H9 (cell line): ENCODE results near the gene CEP63. TPM values are rescaled to one million over a fixed set of nuclear protein-coding genes. Genes with fewer than 3 reads are reported as not detected.

Experiments
- DNase-seq: peaks from one replicate; pipeline ENCODE4 v3.0.0-alpha.2; 2017
- H2AFZ ChIP-seq: one replicate; pipeline ENCODE4 v1.6.1; 2013; ENCODE audit warnings: mild to moderate bottlenecking, low read length, control low read depth, moderate library complexity
- H2AK5ac ChIP-seq: 2 replicates; pipeline ENCODE4 v1.6.1; 2013; ENCODE audit warnings: low read length, control low read depth, mixed read lengths; ENCODE audit not compliant: insufficient read length
- H2BK120ac ChIP-seq: one replicate; pipeline ENCODE4 v1.6.1; 2013; ENCODE audit warnings: low read depth, mild to moderate bottlenecking, low read length, control low read depth, inconsistent platforms; ENCODE audit not compliant: poor library complexity, severe bottlenecking
- H2BK12ac ChIP-seq: 2 replicates; pipeline ENCODE4 v1.6.1; 2013; ENCODE audit warnings: low read length, control low read depth, mixed read lengths, low read depth; ENCODE audit not compliant: insufficient read length
- H2BK15ac ChIP-seq: 2 replicates; pipeline ENCODE4 v1.6.1; 2013; ENCODE audit warnings: low read depth, low read length, control low read depth
- H2BK20ac ChIP-seq: one replicate; pipeline ENCODE4 v1.6.1; 2013; ENCODE audit warnings: low read depth, mild to moderate bottlenecking, low read length, control low read depth, inconsistent platforms; ENCODE audit not compliant: poor library complexity, severe bottlenecking
- H2BK5ac ChIP-seq: 2 replicates; pipeline ENCODE4 v1.6.1; 2013; ENCODE audit warnings: low read length, control low read depth, mixed read lengths; ENCODE audit not compliant: insufficient read length
- H3K14ac ChIP-seq: 2 replicates; pipeline ENCODE4 v1.6.1; 2013; ENCODE audit warnings: low read length, control low read depth; ENCODE audit not compliant: insufficient read depth
- H3K18ac ChIP-seq: 2 replicates; pipeline ENCODE4 v1.6.1; 2013; ENCODE audit warnings: low read depth, mild to moderate bottlenecking, mixed read lengths, low read length, control low read depth; ENCODE audit not compliant: insufficient read length
- H3K23ac ChIP-seq: 2 replicates; pipeline ENCODE4 v1.6.1; 2013; ENCODE audit warnings: low read length, control low read depth, mixed read lengths, low read depth; ENCODE audit not compliant: insufficient read length
- H3K23me2 ChIP-seq: 2 replicates; pipeline ENCODE4 v1.6.1; 2013; ENCODE audit warnings: low read depth, mild to moderate bottlenecking, mixed read lengths, low read length, control low read depth; ENCODE audit not compliant: insufficient read length, poor library complexity, severe bottlenecking
- H3K27ac ChIP-seq: 2 replicates; pipeline ENCODE4 v1.5.1; 2013; ENCODE audit warnings: low read length, control low read depth, mixed read lengths, low read depth; ENCODE audit not compliant: insufficient read length
- H3K27me3 ChIP-seq: 2 replicates; pipeline ENCODE4 v1.6.1; 2013; ENCODE audit warnings: low read length, control low read depth, inconsistent platforms; ENCODE audit not compliant: insufficient read depth
- H3K4ac ChIP-seq: 2 replicates; pipeline ENCODE4 v1.6.1; 2013; ENCODE audit warnings: low read depth, mild to moderate bottlenecking, control low read depth, inconsistent platforms, low read length, moderate library complexity
- H3K4me1 ChIP-seq: 2 replicates; pipeline ENCODE4 v1.6.1; 2013; ENCODE audit warnings: low read length, control low read depth, inconsistent platforms; ENCODE audit not compliant: insufficient read depth
- H3K4me2 ChIP-seq: 2 replicates; pipeline ENCODE4 v1.6.1; 2013; ENCODE audit warnings: low read length, control low read depth, mixed read lengths; ENCODE audit not compliant: insufficient read length, insufficient read depth
- H3K56ac ChIP-seq: 2 replicates; pipeline ENCODE4 v1.6.1; 2013; ENCODE audit warnings: low read depth, mild to moderate bottlenecking, mixed read lengths, low read length, control low read depth; ENCODE audit not compliant: insufficient read length
- H3K79me1 ChIP-seq: 2 replicates; pipeline ENCODE4 v1.6.1; 2013; ENCODE audit warnings: low read depth, mild to moderate bottlenecking, moderate library complexity, low read length, control low read depth, inconsistent platforms; ENCODE audit not compliant: insufficient read depth, poor library complexity, severe bottlenecking
- H3K79me2 ChIP-seq: 2 replicates; pipeline ENCODE4 v1.6.1; 2013; ENCODE audit warnings: low read length, control low read depth, inconsistent platforms; ENCODE audit not compliant: insufficient read depth
- H3K9ac ChIP-seq: 2 replicates; pipeline ENCODE4 v1.6.1; 2013; ENCODE audit warnings: low read length, control low read depth, mixed read lengths; ENCODE audit not compliant: insufficient read length; ENCODE audit errors: extremely low read depth
- H3K9me3 ChIP-seq: one replicate; pipeline ENCODE4 v1.6.1; 2013; ENCODE audit warnings: low read depth, low read length, inconsistent platforms; ENCODE audit not compliant: control insufficient read depth
- H3T11ph ChIP-seq: one replicate; pipeline ENCODE4 v1.6.1; 2013; ENCODE audit warnings: mild to moderate bottlenecking, low read length, control low read depth, inconsistent platforms
- H4K20me1 ChIP-seq: one replicate; pipeline ENCODE4 v1.6.1; 2013; ENCODE audit not compliant: control insufficient read depth, insufficient read length, insufficient read depth
- H4K5ac ChIP-seq: 2 replicates; pipeline ENCODE4 v1.6.1; 2013; ENCODE audit warnings: low read depth, mild to moderate bottlenecking, mixed read lengths, low read length, control low read depth; ENCODE audit not compliant: insufficient read length
- H4K8ac ChIP-seq: replicated peaks from 2 replicates; pipeline ENCODE4 v1.6.1; 2013; ENCODE audit warnings: low read length, control low read depth, mixed read lengths, low read depth; ENCODE audit not compliant: insufficient read length
- H4K91ac ChIP-seq: 2 replicates; pipeline ENCODE4 v1.6.1; 2013; ENCODE audit warnings: low read depth, mild to moderate bottlenecking, moderate library complexity, mixed read lengths, low read length, control low read depth; ENCODE audit not compliant: insufficient read length
- H3K27ac Mint-ChIP-seq, 3 experiments: 2 replicates in 2 of 3; 3 replicates in 1 of 3; pipeline ENCODE4 v1.8.0; 2020 to 2021; ENCODE audit warnings: mixed read lengths in 3 of 3, mild to moderate bottlenecking in 1 of 3, moderate library complexity in 1 of 3
- H3K27me3 Mint-ChIP-seq: 2 replicates; pipeline ENCODE4 v1.8.0; 2021; ENCODE audit warnings: low read depth, mild to moderate bottlenecking, moderate library complexity, mixed read lengths
- H3K36me3 Mint-ChIP-seq, 3 experiments: 2 replicates in 2 of 3; 3 replicates in 1 of 3; pipeline ENCODE4 v1.8.0; 2020 to 2021; ENCODE audit warnings: low read depth in 3 of 3, mixed read lengths in 3 of 3; ENCODE audit not compliant: insufficient read depth in 1 of 3
- H3K4me1 Mint-ChIP-seq, 2 experiments: 2 replicates each; pipeline ENCODE4 v1.8.0; 2020; ENCODE audit warnings: mixed read lengths in 2 of 2
- H3K4me3 Mint-ChIP-seq, 2 experiments: 2 replicates in 1 of 2; 3 replicates in 1 of 2; pipeline ENCODE4 v1.8.0; 2020 to 2021; ENCODE audit warnings: mild to moderate bottlenecking in 2 of 2, mixed read lengths in 2 of 2, moderate library complexity in 1 of 2
- H3K9me3 Mint-ChIP-seq, 2 experiments: 2 replicates in 1 of 2; 3 replicates in 1 of 2; pipeline ENCODE4 v1.8.0; 2020; ENCODE audit warnings: mild to moderate bottlenecking in 2 of 2, mixed read lengths in 2 of 2, moderate library complexity in 1 of 2
- CTCF ChIP-seq: fragments of 200-600 bp; sonication (generic); conservative IDR thresholded peaks from 3 replicates; pipeline ENCODE4 v1.8.0; 2021; ENCODE audit warnings: antibody characterized with exemption, mild to moderate bottlenecking
- WGBS: extraction: QIAGEN DNeasy Blood & Tissue Kit; methylation state at CpG from one replicate; pipeline ENCODE4 v1.1.7; 2013; ENCODE audit warnings: missing lambda C conversion rate, low lambda C conversion rate, mixed read lengths; ENCODE audit not compliant: insufficient read length; ENCODE audit errors: extremely low coverage; 5-methylcytosine and 5-hydroxymethylcytosine counted together
- total RNA-seq: library from RNA; stranded (reverse); gene quantifications from 2 replicates; pipeline ENCODE4 v1.2.1, GENCODE V29; 2021

Gene CEP63
- total RNA-seq, 1 experiment from 2014 or later = 16.2 TPM

GRCh38 chr3:134543113-134543512 is 57.3 kb downstream of the CEP63 start:
- WGBS = no CpG with 5 or more reads among the region's 3 CpGs
- no peaks in the 10 kb centered on the region for H3K4me1 ChIP-seq
- DNase-seq = no peak

More at GRCh38 chr3:134543113-134543512, 57.3 kb downstream of the CEP63 start:
- Histone ChIP-seq H2BK5ac (no peak overlapping the region), H3K18ac (no peak overlapping the region), H2AFZ (no peak overlapping the region), H2BK15ac (no peak overlapping the region), H2BK12ac (no peak overlapping the region), H2BK20ac (no peak overlapping the region), H4K5ac (no peak overlapping the region), H3T11ph (no peak overlapping the region), H3K9ac (no peak overlapping the region), H3K23me2 (no peaks in the 10 kb centered on the region), H4K8ac (no peak overlapping the region), H3K79me2 (no peaks in the 10 kb centered on the region), H3K27me3 (no peaks in the 10 kb centered on the region), H4K91ac (no peak overlapping the region), H3K27ac (no peak overlapping the region), H3K14ac (no peak overlapping the region), H3K4ac (no peak overlapping the region), H3K9me3 (no peaks in the 10 kb centered on the region), H2BK120ac (no peak overlapping the region), H3K79me1 (no peaks in the 10 kb centered on the region), H2AK5ac (no peak overlapping the region), H3K56ac (no peak overlapping the region), H3K4me2 (no peak overlapping the region), H4K20me1 (no peaks in the 10 kb centered on the region), H3K23ac (no peak overlapping the region)
- H3K27ac Mint-ChIP-seq = no peak overlapping the region
- peaks cover 2 to 12% (median 9%) of the 10 kb centered on the region in 3 experiments; a peak in 5 of 7 replicates for H3K36me3 Mint-ChIP-seq
- TF ChIP-seq CTCF = no peak
- no peaks in the 10 kb centered on the region for H3K9me3 Mint-ChIP-seq
- H3K4me3 Mint-ChIP-seq = no peak overlapping the region
- no peaks in the 10 kb centered on the region for H3K4me1 Mint-ChIP-seq
- H3K27me3 Mint-ChIP-seq = no peaks in the 10 kb centered on the region
